ENCODE results near the gene ZNFX1.

Gene ZNFX1

GRCh38 chr20:49262444-49262843 lies 15.4 kb downstream of the ZNFX1 start:
- no peak for TF ChIP-seq CTCF (IDR thresholded peaks at IDR 0.05; ENCODE audit: low read depth, low read length)
- Histone ChIP-seq H3K9me3 (no peaks in the 10 kb centered on the region), H3K36me3 (peaks cover 84% of the 10 kb centered on the region)

GRCh38 chr20:49261173-49261572 lies 16.7 kb downstream of the ZNFX1 start:
- Histone ChIP-seq H3K4me1 (peaks cover 4% of the 10 kb centered on the region; the same call in 1 of the 2 replicates), H3K4me3 (ENCODE audit: low read depth, low read length) (no peak overlapping the region), H3K9me3 (no peaks in the 10 kb centered on the region), H3K36me3 (peaks cover 92% of the 10 kb centered on the region), H3K27me3 (no peaks in the 10 kb centered on the region)
- no peak for TF ChIP-seq CTCF (IDR thresholded peaks at IDR 0.05; ENCODE audit: low read depth, low read length)
- DNase-seq = no peak

More at GRCh38 chr20:49262444-49262843, 15.4 kb downstream of the ZNFX1 start:
- Histone ChIP-seq H3K27me3 (no peaks in the 10 kb centered on the region), H3K4me1 (peaks cover 4% of the 10 kb centered on the region; the same call in 1 of the 2 replicates), H3K4me3 (ENCODE audit: low read depth, low read length) (no peak overlapping the region)
- no peak for DNase-seq

GRCh38 chr20:49260218-49260617 lies 17.6 kb downstream of the ZNFX1 start:
- Histone ChIP-seq H3K27me3 (no peaks in the 10 kb centered on the region), H3K4me1 (no peaks in the 10 kb centered on the region), H3K4me3 (ENCODE audit: low read depth, low read length) (no peak overlapping the region), H3K9me3 (no peaks in the 10 kb centered on the region), H3K36me3 (peaks cover 95% of the 10 kb centered on the region)
- no peak for DNase-seq
- no peak for TF ChIP-seq CTCF (IDR thresholded peaks at IDR 0.05; ENCODE audit: low read depth, low read length)

GRCh38 chr20:49259799-49260198 lies 18.1 kb downstream of the ZNFX1 start:
- no peaks in the 10 kb centered on the region for H3K27me3 ChIP-seq
- H3K9me3 ChIP-seq = no peaks in the 10 kb centered on the region
- DNase-seq = no peak
- peaks cover 94% of the 10 kb centered on the region for H3K36me3 ChIP-seq
- no peak overlapping the region for H3K4me3 ChIP-seq (ENCODE audit: low read depth, low read length)
- no peak for TF ChIP-seq CTCF (IDR thresholded peaks at IDR 0.05; ENCODE audit: low read depth, low read length)
- H3K4me1 ChIP-seq = no peaks in the 10 kb centered on the region

GRCh38 chr20:49259284-49259683 lies 18.6 kb downstream of the ZNFX1 start:
- Histone ChIP-seq H3K36me3 (peaks cover 93% of the 10 kb centered on the region), H3K4me3 (ENCODE audit: low read depth, low read length) (no peak overlapping the region), H3K4me1 (no peaks in the 10 kb centered on the region), H3K9me3 (no peaks in the 10 kb centered on the region), H3K27me3 (no peaks in the 10 kb centered on the region)
- no peak for DNase-seq
- no peak for TF ChIP-seq CTCF (IDR thresholded peaks at IDR 0.05; ENCODE audit: low read depth, low read length)

GRCh38 chr20:49256261-49256660 lies 21.6 kb downstream of the ZNFX1 start:
- Histone ChIP-seq H3K4me1 (no peaks in the 10 kb centered on the region), H3K36me3 (peaks cover 85% of the 10 kb centered on the region), H3K27me3 (no peaks in the 10 kb centered on the region), H3K9me3 (no peaks in the 10 kb centered on the region), H3K4me3 (ENCODE audit: low read depth, low read length) (no peak overlapping the region)
- TF ChIP-seq CTCF (IDR thresholded peaks at IDR 0.05; ENCODE audit: low read depth, low read length) = no peak
- DNase-seq = no peak
